Spleen (tissue), 7 donors: Measurements from ENCODE around the gene ALDH5A1.

ENCODE experiments used
- POLR2A ChIP-seq, 3 donors: fragments of 450-650 bp; IDR thresholded peaks; one replicate each; pipeline ENCODE4 v1.5.1; 2017; ENCODE audit warnings: antibody characterized with exemption in 3 of 3, mild to moderate bottlenecking in 1 of 3
- POLR2AphosphoS5 ChIP-seq, 3 donors: sonication (generic); formaldehyde crosslinking; IDR thresholded peaks; one replicate each; pipeline ENCODE4 v1.5.1; 2017; ENCODE audit warnings: antibody characterized with exemption in 3 of 3
- TF ChIP-seq, protein P1 (sequence below), 11 experiments: fragments of 200-600 bp in 7 of 11; fragments of 450-650 bp in 4 of 11; sonication (generic) in 4 of 11; IDR thresholded peaks in 8 of 11; conservative IDR thresholded peaks in 3 of 11; 1 replicate in 7 of 11; 2 replicates in 4 of 11; pipeline versions ENCODE4 v1.4.0 to v1.8.0; 2016 to 2021; ENCODE audit warnings: antibody characterized with exemption in 11 of 11, inconsistent platforms in 4 of 11, mild to moderate bottlenecking in 1 of 11
- donor health status: DM: no; HTN: no; CAD: no; lungs with moderate emphysema.
- donor health status: DM: no; HTN: no; CAD: no.
- donor health status: DM: no; HTN: no; CAD: no.

DNA sequence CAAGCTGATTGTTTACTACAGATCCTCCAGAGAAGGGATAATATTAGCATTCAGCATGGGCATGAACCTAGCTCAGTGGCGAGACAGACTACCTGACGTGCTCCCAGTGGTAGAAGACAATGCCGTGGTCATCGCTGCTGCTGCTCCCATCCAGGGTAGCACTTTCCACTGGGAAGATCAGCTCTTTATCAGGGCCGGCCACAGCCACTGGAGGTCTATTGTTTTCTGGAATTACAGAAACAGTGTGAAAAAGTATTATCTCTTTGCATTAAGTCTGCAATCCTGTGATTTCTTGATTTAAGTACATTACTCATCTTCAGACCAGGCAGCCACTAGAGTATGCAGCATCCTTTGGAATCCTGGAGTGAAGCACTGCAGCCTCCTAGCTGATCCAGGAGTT is 75.0 kb downstream of the ALDH5A1 start:
- TF ChIP-seq POLR2A (IDR thresholded peaks at IDR 0.05) (no peak), POLR2AphosphoS5 (IDR thresholded peaks at IDR 0.05) (no peak)
- TF ChIP-seq, protein P1, sequence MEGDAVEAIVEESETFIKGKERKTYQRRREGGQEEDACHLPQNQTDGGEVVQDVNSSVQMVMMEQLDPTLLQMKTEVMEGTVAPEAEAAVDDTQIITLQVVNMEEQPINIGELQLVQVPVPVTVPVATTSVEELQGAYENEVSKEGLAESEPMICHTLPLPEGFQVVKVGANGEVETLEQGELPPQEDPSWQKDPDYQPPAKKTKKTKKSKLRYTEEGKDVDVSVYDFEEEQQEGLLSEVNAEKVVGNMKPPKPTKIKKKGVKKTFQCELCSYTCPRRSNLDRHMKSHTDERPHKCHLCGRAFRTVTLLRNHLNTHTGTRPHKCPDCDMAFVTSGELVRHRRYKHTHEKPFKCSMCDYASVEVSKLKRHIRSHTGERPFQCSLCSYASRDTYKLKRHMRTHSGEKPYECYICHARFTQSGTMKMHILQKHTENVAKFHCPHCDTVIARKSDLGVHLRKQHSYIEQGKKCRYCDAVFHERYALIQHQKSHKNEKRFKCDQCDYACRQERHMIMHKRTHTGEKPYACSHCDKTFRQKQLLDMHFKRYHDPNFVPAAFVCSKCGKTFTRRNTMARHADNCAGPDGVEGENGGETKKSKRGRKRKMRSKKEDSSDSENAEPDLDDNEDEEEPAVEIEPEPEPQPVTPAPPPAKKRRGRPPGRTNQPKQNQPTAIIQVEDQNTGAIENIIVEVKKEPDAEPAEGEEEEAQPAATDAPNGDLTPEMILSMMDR (IDR thresholded peaks at IDR 0.05 in 8 of 11, conservative IDR thresholded peaks at IDR 0.05 in 3 of 11), result no peak
